DND-41 (cell line): Measurements from ENCODE around the gene CST6.
A peak's percentile ranks its signal among the peaks of the same experiment; 100 is the strongest.

Experiments
- ATAC-seq: fragments of 200-7000 bp; cut with Tn5 transposase; 3 replicates; pipeline ENCODE4 v1.9.1; 2021; ENCODE audit warnings: low read depth; ENCODE audit not compliant: insufficient read depth
- DNase-seq: peaks from one replicate; pipeline ENCODE4 v3.0.0-alpha.2; 2020
- H2AFZ ChIP-seq: 2 replicates; pipeline ENCODE4 v1.6.0; 2012; ENCODE audit warnings: low read depth, low read length
- H3K27ac ChIP-seq: 2 replicates; pipeline ENCODE4 v1.5.1; 2012; ENCODE audit warnings: low read length, inconsistent platforms
- H3K27me3 ChIP-seq: fragments of 200-600 bp; sonication (generic); 2 replicates; pipeline ENCODE4 v1.6.0; 2012; ENCODE audit warnings: low read length, mild to moderate bottlenecking, inconsistent platforms; ENCODE audit not compliant: insufficient read depth, poor library complexity
- H3K36me3 ChIP-seq: 2 replicates; pipeline ENCODE4 v1.5.1; 2012; ENCODE audit warnings: low read length, inconsistent platforms; ENCODE audit not compliant: insufficient read depth
- H3K4me1 ChIP-seq: 2 replicates; pipeline ENCODE4 v1.5.1; 2012; ENCODE audit warnings: mild to moderate bottlenecking, low read length; ENCODE audit not compliant: insufficient read depth
- H3K4me2 ChIP-seq: 2 replicates; pipeline ENCODE4 v1.6.0; 2012; ENCODE audit warnings: mild to moderate bottlenecking, moderate library complexity, low read length, inconsistent platforms; ENCODE audit not compliant: insufficient read depth
- H3K4me3 ChIP-seq, 2 experiments: fragments of 200-600 bp in 1 of 2; shearing (Covaris generic) in 1 of 2; 2 replicates each; pipeline ENCODE4 v1.5.1; 2012 to 2016; ENCODE audit warnings: inconsistent platforms in 2 of 2, low read length in 2 of 2, mild to moderate bottlenecking in 2 of 2, low read depth in 1 of 2, moderate library complexity in 1 of 2
- H3K79me2 ChIP-seq: 2 replicates; pipeline ENCODE4 v1.6.0; 2012; ENCODE audit warnings: low read length, inconsistent platforms; ENCODE audit not compliant: insufficient read depth
- H3K9ac ChIP-seq: 2 replicates; pipeline ENCODE4 v1.6.0; 2012; ENCODE audit warnings: low read depth, mild to moderate bottlenecking, inconsistent platforms, low read length, moderate library complexity
- H3K9me3 ChIP-seq: 2 replicates; pipeline ENCODE4 v1.5.1; 2012; ENCODE audit warnings: low read length, moderate library complexity, mild to moderate bottlenecking, inconsistent platforms; ENCODE audit not compliant: insufficient read depth, severe bottlenecking
- H4K20me1 ChIP-seq: 2 replicates; pipeline ENCODE4 v1.6.0; 2012; ENCODE audit warnings: low read length; ENCODE audit not compliant: insufficient read depth
- EZH2 ChIP-seq: IDR thresholded peaks from 3 replicates; pipeline ENCODE4 v1.6.1; 2012; ENCODE audit warnings: borderline replicate concordance, low read depth, mild to moderate bottlenecking, moderate library complexity, low read length, inconsistent platforms; ENCODE audit not compliant: severe bottlenecking
- TF ChIP-seq, protein P1 (sequence below): IDR thresholded peaks from 2 replicates; pipeline ENCODE4 v1.5.1; 2012; ENCODE audit warnings: borderline replicate concordance, low read length, moderate library complexity, mild to moderate bottlenecking; ENCODE audit not compliant: poor library complexity, severe bottlenecking; ENCODE audit errors: extremely low read depth

CST6 gene

DNA sequence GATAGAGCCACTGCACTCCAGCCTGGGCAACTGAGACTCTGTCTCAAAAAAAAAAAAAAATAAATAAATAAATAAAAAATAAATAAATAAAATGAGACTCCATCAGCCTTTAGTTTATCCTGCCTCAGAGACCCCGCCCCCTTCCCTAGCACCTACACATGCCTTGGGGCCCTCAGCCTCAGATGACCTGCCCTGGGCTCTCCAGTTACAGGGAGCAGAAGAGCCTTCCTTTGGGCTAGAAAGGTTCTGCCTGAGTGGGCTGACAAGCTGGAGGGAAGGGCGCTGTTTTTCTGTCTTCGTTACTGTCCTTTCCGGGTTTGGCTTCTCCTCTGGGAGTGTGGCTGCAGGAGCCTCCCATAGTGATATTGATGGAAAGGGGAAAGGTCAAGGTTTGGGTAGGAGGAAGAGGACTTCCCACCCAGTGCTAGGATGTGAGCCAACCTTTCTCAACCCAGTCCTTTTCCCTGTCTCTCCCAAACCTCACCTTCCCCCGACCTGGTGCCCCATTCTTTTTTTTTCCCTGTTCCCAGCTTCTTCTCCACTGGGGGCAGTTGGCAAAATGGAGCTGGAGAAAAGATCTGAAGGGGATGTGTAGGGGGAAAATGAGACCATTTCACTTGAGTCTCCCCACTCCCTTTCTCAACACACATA is 38.9 kb downstream of the CST6 start:
- TF ChIP-seq, protein P1, sequence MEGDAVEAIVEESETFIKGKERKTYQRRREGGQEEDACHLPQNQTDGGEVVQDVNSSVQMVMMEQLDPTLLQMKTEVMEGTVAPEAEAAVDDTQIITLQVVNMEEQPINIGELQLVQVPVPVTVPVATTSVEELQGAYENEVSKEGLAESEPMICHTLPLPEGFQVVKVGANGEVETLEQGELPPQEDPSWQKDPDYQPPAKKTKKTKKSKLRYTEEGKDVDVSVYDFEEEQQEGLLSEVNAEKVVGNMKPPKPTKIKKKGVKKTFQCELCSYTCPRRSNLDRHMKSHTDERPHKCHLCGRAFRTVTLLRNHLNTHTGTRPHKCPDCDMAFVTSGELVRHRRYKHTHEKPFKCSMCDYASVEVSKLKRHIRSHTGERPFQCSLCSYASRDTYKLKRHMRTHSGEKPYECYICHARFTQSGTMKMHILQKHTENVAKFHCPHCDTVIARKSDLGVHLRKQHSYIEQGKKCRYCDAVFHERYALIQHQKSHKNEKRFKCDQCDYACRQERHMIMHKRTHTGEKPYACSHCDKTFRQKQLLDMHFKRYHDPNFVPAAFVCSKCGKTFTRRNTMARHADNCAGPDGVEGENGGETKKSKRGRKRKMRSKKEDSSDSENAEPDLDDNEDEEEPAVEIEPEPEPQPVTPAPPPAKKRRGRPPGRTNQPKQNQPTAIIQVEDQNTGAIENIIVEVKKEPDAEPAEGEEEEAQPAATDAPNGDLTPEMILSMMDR, result no peak
- TF ChIP-seq EZH2, result no peak
- Histone ChIP-seq H3K9me3 (no peaks in the 10 kb centered on the region), H3K4me3 (peak overlapping the region in 1 of 2 experiments; percentile 83; a peak in 2 of 4 replicates), H3K4me2 (peak overlapping the region; percentile 97), H4K20me1 (peaks cover 15% of the 10 kb centered on the region; the same call in 1 of the 2 replicates), H3K36me3 (peaks cover 33% of the 10 kb centered on the region), H3K4me1 (peaks cover 34% of the 10 kb centered on the region), H3K27ac (peak overlapping the region; percentile 79), H2AFZ (peak overlapping the region; percentile 97), H3K9ac (peak overlapping the region; percentile 77), H3K27me3 (no peaks in the 10 kb centered on the region), H3K79me2 (peaks cover 35% of the 10 kb centered on the region)
- DNase-seq, result no peak
- no peak for ATAC-seq

DNA sequence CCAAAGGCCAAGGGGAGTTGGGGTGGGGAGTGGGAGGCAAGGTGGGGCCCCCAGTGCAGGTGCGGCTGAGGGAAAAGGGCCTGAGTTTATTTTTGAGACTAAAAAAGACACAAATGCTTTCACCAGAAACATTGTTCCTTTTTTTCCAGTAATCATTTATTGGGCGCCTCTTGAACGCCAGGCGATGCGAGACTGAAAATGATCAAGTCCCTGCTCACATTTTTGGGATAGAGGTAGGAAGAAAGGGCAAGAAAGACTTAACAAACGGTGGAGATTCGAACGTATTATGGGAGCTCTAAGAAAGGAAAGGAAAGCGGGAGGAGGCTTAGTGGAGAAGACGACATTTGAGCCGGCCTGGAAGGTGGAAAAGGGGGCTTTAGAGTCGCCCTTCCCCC is 39.6 kb downstream of the CST6 start:
- ATAC-seq (no peak), DNase-seq (no peak)
- peaks cover 35% of the 10 kb centered on the region for H3K79me2 ChIP-seq
- peak overlapping the region; percentile 61 to 83 for H3K4me3 ChIP-seq
- H3K36me3 ChIP-seq, result peaks cover 39% of the 10 kb centered on the region
- H3K9me3 ChIP-seq, result no peaks in the 10 kb centered on the region
- TF ChIP-seq, protein P1, result no peak
- TF ChIP-seq EZH2, result no peak
- peak overlapping the region; percentile 97 for H2AFZ ChIP-seq
- H3K27ac ChIP-seq, result peak overlapping the region; percentile 79
- peaks cover 15% of the 10 kb centered on the region; the same call in 1 of the 2 replicates for H4K20me1 ChIP-seq
- H3K9ac ChIP-seq, result peak overlapping the region; percentile 77
- H3K27me3 ChIP-seq, result no peaks in the 10 kb centered on the region
- peak overlapping the region; percentile 97 for H3K4me2 ChIP-seq
- H3K4me1 ChIP-seq, result peaks cover 32% of the 10 kb centered on the region

DNA sequence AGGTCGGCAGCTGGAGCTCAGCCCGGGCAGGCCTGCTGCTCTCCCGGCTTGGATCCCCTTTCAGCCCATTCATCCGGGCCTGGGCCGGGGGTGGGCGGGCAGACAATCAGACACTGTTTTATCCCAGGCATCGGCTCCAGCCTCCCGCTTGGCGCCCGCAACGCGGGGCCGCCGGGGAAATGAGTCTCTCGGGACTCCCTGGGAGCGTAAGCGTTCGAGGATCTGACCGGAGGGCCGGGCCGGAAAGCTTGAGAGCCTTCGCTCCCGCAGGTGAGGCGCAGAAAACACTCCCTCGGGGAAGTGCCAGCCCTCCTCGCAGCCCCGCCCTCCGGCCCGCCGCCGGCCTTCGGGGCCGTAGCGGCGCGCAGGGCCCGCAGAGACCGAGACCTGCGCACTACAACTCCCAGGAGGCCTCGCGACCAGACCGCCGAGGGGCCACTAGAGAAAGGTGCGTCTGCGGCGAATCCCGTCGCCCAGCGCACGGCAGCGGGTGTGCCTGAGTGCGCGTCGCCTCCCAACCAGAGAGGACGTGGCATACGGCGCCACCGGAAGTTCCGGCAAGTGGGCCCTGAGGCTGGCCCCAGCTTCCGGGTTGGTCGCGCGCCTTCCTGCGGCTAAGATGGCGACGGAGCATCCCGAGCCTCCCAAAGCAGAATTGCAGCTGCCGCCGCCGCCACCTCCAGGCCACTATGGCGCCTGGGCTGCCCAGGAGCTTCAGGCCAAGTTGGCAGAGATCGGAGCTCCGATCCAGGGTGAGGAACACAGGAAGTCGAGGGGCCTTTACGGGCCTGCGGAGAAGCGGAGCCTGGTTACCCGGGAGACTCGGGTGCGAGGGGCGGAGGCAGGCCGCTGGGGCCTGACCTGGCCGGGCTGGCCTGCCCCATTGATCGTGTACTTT is 40.2 kb downstream of the CST6 start, which contains the start of gene SF3B2:
TSS of gene SF3B2 (plus strand) at position 599 of the 898 bp plus-strand sequence. CDS start at position 620, 21 bp downstream.
- peaks cover 15% of the 10 kb centered on the region; the same call in 1 of the 2 replicates for H4K20me1 ChIP-seq
- H3K9ac ChIP-seq, result peak within 1 kb of the TSS; percentile 77
- peak; percentile 98 for DNase-seq
- no peaks in the 10 kb centered on the region for H3K9me3 ChIP-seq
- no peak for TF ChIP-seq EZH2
- TF ChIP-seq, protein P1, result no peak
- H3K4me3 ChIP-seq, result peak within 1 kb of the TSS; percentile 70 to 83
- peaks cover 46% of the 10 kb centered on the region for H3K36me3 ChIP-seq
- H3K79me2 ChIP-seq, result peaks cover 38% of the 10 kb centered on the region
- peak within 1 kb of the TSS; percentile 79 for H3K27ac ChIP-seq
- peaks cover 32% of the 10 kb centered on the region for H3K4me1 ChIP-seq
- ATAC-seq, result peak; percentile 98
- H2AFZ ChIP-seq, result peak within 1 kb of the TSS; percentile 97
- H3K4me2 ChIP-seq, result peak within 1 kb of the TSS; percentile 97
- no peaks in the 10 kb centered on the region for H3K27me3 ChIP-seq
